Measurements from ENCODE around the gene COBL. TPM values are rescaled to one million over a fixed set of nuclear protein-coding genes. Genes with fewer than 3 reads are reported as not detected.

The COBL gene
- total RNA-seq, 1 experiment from 2014 or later: 63.6 TPM

GRCh38 chr7:51354434-51354833, 37.8 kb upstream of the COBL start:
- H3K4me3 Mint-ChIP-seq (ENCODE audit: unreplicated experiment): no peak overlapping the region
- H3K9me3 ChIP-seq: no peaks in the 10 kb centered on the region
- intact Hi-C loops (cut with micrococcal nuclease; ENCODE audit: unreplicated experiment): no loop called here
- no peaks in the 10 kb centered on the region for H3K27me3 ChIP-seq (replicated peaks; ENCODE audit: control insufficient read depth, insufficient read depth, low read length)
- H3K27me3 Mint-ChIP-seq (ENCODE audit: insufficient read depth, unreplicated experiment): no peaks in the 10 kb centered on the region
- H3K4me1 ChIP-seq: peaks cover 17% of the 10 kb centered on the region
- no peak overlapping the region for H3K4me3 ChIP-seq (ENCODE audit: low read depth, low read length)
- no peaks in the 10 kb centered on the region for H3K36me3 Mint-ChIP-seq (ENCODE audit: insufficient read depth, unreplicated experiment)
- no peak overlapping the region for H3K27ac Mint-ChIP-seq (ENCODE audit: unreplicated experiment)
- no peaks in the 10 kb centered on the region for H3K9me3 Mint-ChIP-seq (ENCODE audit: unreplicated experiment)
- ChIA-PET POLR2A (no interaction called here), CTCF (interaction anchor here (0.7 to 1.9 kb wide), 2 partner anchors 12 to 22 kb away, joined by 4 to 5 read pairs; no protein-coding TSS in a partner anchor)
- no peak for DNase-seq
- no peak for TF ChIP-seq CTCF (IDR thresholded peaks at IDR 0.05; ENCODE audit: insufficient read depth in 1 of 2, low read depth in 1 of 2, low read length in 1 of 2, severe bottlenecking in 1 of 2, unreplicated experiment in 1 of 2)
- no TSS peak for BruUV-seq (replicated peaks)
- H3K36me3 ChIP-seq (ENCODE audit: control insufficient read depth, insufficient read depth, low read length): no peaks in the 10 kb centered on the region
- peaks cover 14% of the 10 kb centered on the region for H3K4me1 Mint-ChIP-seq (ENCODE audit: low read depth, unreplicated experiment)

- intact Hi-C loops (cut with micrococcal nuclease; ENCODE audit: unreplicated experiment): no loop called here
- BruUV-seq (replicated peaks): no TSS peak
- Histone ChIP-seq H3K27me3 (replicated peaks; ENCODE audit: control insufficient read depth, insufficient read depth, low read length) (no peaks in the 10 kb centered on the region), H3K4me1 (peaks cover 12% of the 10 kb centered on the region), H3K36me3 (ENCODE audit: control insufficient read depth, insufficient read depth, low read length) (no peaks in the 10 kb centered on the region), H3K9me3 (no peaks in the 10 kb centered on the region), H3K4me3 (ENCODE audit: low read depth, low read length) (no peak overlapping the region)
- H3K9me3 Mint-ChIP-seq (ENCODE audit: unreplicated experiment): no peaks in the 10 kb centered on the region
- peaks cover 9% of the 10 kb centered on the region for H3K4me1 Mint-ChIP-seq (ENCODE audit: low read depth, unreplicated experiment)
- no peak overlapping the region for H3K27ac Mint-ChIP-seq (ENCODE audit: unreplicated experiment)
- DNase-seq: no peak
- no peaks in the 10 kb centered on the region for H3K36me3 Mint-ChIP-seq (ENCODE audit: insufficient read depth, unreplicated experiment)
- H3K27me3 Mint-ChIP-seq (ENCODE audit: insufficient read depth, unreplicated experiment): no peaks in the 10 kb centered on the region
- no peak overlapping the region for H3K4me3 Mint-ChIP-seq (ENCODE audit: unreplicated experiment)
- CTCF ChIA-PET: no interaction called here
- POLR2A ChIA-PET: no interaction called here
- TF ChIP-seq CTCF (IDR thresholded peaks at IDR 0.05; ENCODE audit: insufficient read depth in 1 of 2, low read depth in 1 of 2, low read length in 1 of 2, severe bottlenecking in 1 of 2, unreplicated experiment in 1 of 2): no peak
Measured at GRCh38 chr7:51352174-51353100, 35.8 kb upstream of the COBL start.

GRCh38 chr7:51351661-51352060, 35.1 kb upstream of the COBL start:
- H3K27me3 Mint-ChIP-seq (ENCODE audit: insufficient read depth, unreplicated experiment): no peaks in the 10 kb centered on the region
- no TSS peak for BruUV-seq (replicated peaks)
- intact Hi-C loops (cut with micrococcal nuclease; ENCODE audit: unreplicated experiment): no loop called here
- H3K4me3 Mint-ChIP-seq (ENCODE audit: unreplicated experiment): no peak overlapping the region
- Histone ChIP-seq H3K36me3 (ENCODE audit: control insufficient read depth, insufficient read depth, low read length) (no peaks in the 10 kb centered on the region), H3K4me3 (ENCODE audit: low read depth, low read length) (no peak overlapping the region), H3K4me1 (peaks cover 16% of the 10 kb centered on the region), H3K27me3 (replicated peaks; ENCODE audit: control insufficient read depth, insufficient read depth, low read length) (no peaks in the 10 kb centered on the region), H3K9me3 (no peaks in the 10 kb centered on the region)
- ChIA-PET POLR2A (no interaction called here), CTCF (interaction anchor here (0.7 to 1.8 kb wide), 2 partner anchors 180 to 189 kb away, joined by 4 to 6 read pairs; no protein-coding TSS in a partner anchor)
- H3K27ac Mint-ChIP-seq (ENCODE audit: unreplicated experiment): no peak overlapping the region
- peaks cover 11% of the 10 kb centered on the region for H3K4me1 Mint-ChIP-seq (ENCODE audit: low read depth, unreplicated experiment)
- TF ChIP-seq CTCF (IDR thresholded peaks at IDR 0.05; ENCODE audit: insufficient read depth in 1 of 2, low read depth in 1 of 2, low read length in 1 of 2, severe bottlenecking in 1 of 2, unreplicated experiment in 1 of 2): no peak
- no peaks in the 10 kb centered on the region for H3K9me3 Mint-ChIP-seq (ENCODE audit: unreplicated experiment)
- no peak for DNase-seq
- no peaks in the 10 kb centered on the region for H3K36me3 Mint-ChIP-seq (ENCODE audit: insufficient read depth, unreplicated experiment)

Data from Caco-2 (cell line).